HepG2 (cell line): ENCODE data around the gene DRC7. TPM values are rescaled to one million over a fixed set of nuclear protein-coding genes. Genes with fewer than 3 reads are reported as not detected.
"Not testable (repeated sequence)": the region's sequence is repeated elsewhere in the genome, so short reads cannot be mapped to it uniquely, and the experiment has no call there.

ENCODE experiments used
- ATAC-seq: fragments of 200-7000 bp; cut with Tn5 transposase; 3 replicates; pipeline ENCODE4 v1.9.1; 2020; ENCODE audit warnings: mild to moderate bottlenecking, moderate library complexity
- BruUV-seq: library from RNA; stranded (reverse); fragments of 400-500 nt; replicated peaks from 2 replicates; lab custom pipeline; 2021; lab: Mats Ljungman, UMichigan
- CTCF ChIA-PET: fragments of 300-600 bp; formaldehyde crosslinking; extraction: SDS; loops from one replicate; lab custom pipeline; 2021; ENCODE audit warnings: low total read pairs, inconsistent platforms, low intra/inter-chr PET ratio; lab: Yijun Ruan, JAX
- POLR2A ChIA-PET: fragments of 350-600 bp; sonication (Branson Sonifier 250); formaldehyde crosslinking; loops from one replicate; lab custom pipeline; 2020; ENCODE audit warnings: antibody characterized with exemption, inconsistent platforms; lab: Yijun Ruan, JAX
- DNase-seq: peaks from one replicate; pipeline ENCODE4 v3.0.0-alpha.2; 2015; ENCODE audit warnings: low spot score
- FAIRE-seq: peaks from 3 replicates; lab custom pipeline; 2011; peaks lifted over from hg19 to GRCh38; lab: Jason Lieb, UNC
- H2AFZ ChIP-seq: one replicate; pipeline ENCODE4 v1.6.1; 2011; ENCODE audit warnings: low read length, inconsistent platforms
- H3K27ac ChIP-seq: fragments of 300-600 bp; 3 replicates; pipeline ENCODE4 v1.8.0; 2011; ENCODE audit warnings: mixed run types, mild to moderate bottlenecking, mixed read lengths, low read length, inconsistent platforms; ENCODE audit not compliant: insufficient read depth; ENCODE audit errors: extremely low read length
- H3K27me3 ChIP-seq, 2 experiments: fragments of 200-600 bp in 1 of 2; 2 replicates in 1 of 2; 3 replicates in 1 of 2; pipeline versions ENCODE4 v1.6.0 to v1.8.0; 2011; ENCODE audit warnings: low read length in 2 of 2, mild to moderate bottlenecking in 2 of 2, moderate library complexity in 2 of 2, inconsistent platforms in 1 of 2; ENCODE audit not compliant: insufficient read depth in 2 of 2, control insufficient read depth in 1 of 2
- H3K36me3 ChIP-seq, 2 experiments: fragments of 200-600 bp in 1 of 2; replicated peaks in 1 of 2; 2 replicates in 1 of 2; 3 replicates in 1 of 2; pipeline versions ENCODE4 v1.5.1 to v1.8.0; 2011; ENCODE audit warnings: low read length in 2 of 2, inconsistent platforms in 1 of 2; ENCODE audit not compliant: insufficient read depth in 2 of 2, control insufficient read depth in 1 of 2
- H3K4me1 ChIP-seq: 2 replicates; pipeline ENCODE4 v1.5.1; 2012; ENCODE audit warnings: low read length, inconsistent platforms; ENCODE audit not compliant: insufficient read depth
- H3K4me2 ChIP-seq: 2 replicates; pipeline ENCODE4 v1.6.0; 2011; ENCODE audit warnings: low read depth, low read length, inconsistent platforms
- H3K4me3 ChIP-seq, 3 experiments: fragments of 200-600 bp in 1 of 3; sonication (generic), shearing (Covaris generic) in 1 of 3; replicated peaks in 1 of 3; 2 replicates each; pipeline ENCODE4 v1.5.1; 2011 to 2016; ENCODE audit warnings: low read length in 3 of 3, inconsistent platforms in 2 of 3, low read depth in 2 of 3, mild to moderate bottlenecking in 2 of 3, control low read depth in 1 of 3, mixed read lengths in 1 of 3; ENCODE audit not compliant: insufficient read depth in 1 of 3
- H3K79me2 ChIP-seq: one replicate; pipeline ENCODE4 v1.6.1; 2011; ENCODE audit warnings: low read length, inconsistent platforms; ENCODE audit not compliant: insufficient read depth
- H3K9ac ChIP-seq: 2 replicates; pipeline ENCODE4 v1.6.0; 2011; ENCODE audit warnings: mild to moderate bottlenecking, low read depth, low read length, inconsistent platforms; ENCODE audit not compliant: insufficient read depth
- H3K9me3 ChIP-seq: 2 replicates; pipeline ENCODE4 v1.5.1; 2012; ENCODE audit warnings: mild to moderate bottlenecking, low read length
- H4K20me1 ChIP-seq: 2 replicates; pipeline ENCODE4 v1.6.0; 2011; ENCODE audit warnings: inconsistent platforms, mild to moderate bottlenecking, low read length, moderate library complexity; ENCODE audit not compliant: insufficient read depth
- CBFB ChIP-seq: sonication (generic); formaldehyde crosslinking; IDR thresholded peaks from 2 replicates; pipeline ENCODE4 v1.4.0; 2020; ENCODE audit warnings: missing genetic modification reagents
- CEBPB ChIP-seq: IDR thresholded peaks from 2 replicates; pipeline ENCODE4 v1.6.1; 2011; ENCODE audit warnings: low read depth, low read length, improper control_type of control experiment, borderline replicate concordance
- FOSL2 ChIP-seq: sonication (generic); formaldehyde crosslinking; IDR thresholded peaks from 2 replicates; pipeline ENCODE4 v1.4.0; 2020; ENCODE audit warnings: missing genetic modification reagents
- PCBP1 ChIP-seq: fragments of 200-400 bp; formaldehyde crosslinking; IDR thresholded peaks from 2 replicates; pipeline ENCODE4 v1.6.1; 2017; ENCODE audit warnings: mild to moderate bottlenecking, low read depth, low read length, borderline replicate concordance
- PCBP2 ChIP-seq: fragments of 200-400 bp; formaldehyde crosslinking; optimal IDR thresholded peaks from 2 replicates; pipeline ENCODE3; 2018; ENCODE audit warnings: low read length, low read depth; ENCODE audit not compliant: poor library complexity, severe bottlenecking
- RARA ChIP-seq: IDR thresholded peaks from 2 replicates; pipeline ENCODE4 v1.6.1; 2016; ENCODE audit warnings: missing genetic modification reagents, missing compliant biosample characterization
- WGBS: methylation state at CpG from one replicate; pipeline ENCODE4 v1.1.6; 2017; ENCODE audit warnings: low lambda C conversion rate; 5-methylcytosine and 5-hydroxymethylcytosine counted together
- in situ Hi-C: cut with HindIII; loops from 2 replicates; pipeline ENCODE4 v1.10.0; 2017; ENCODE audit warnings: low pct_unique_long_range_greater_than_20kb; ENCODE audit not compliant: extremely low pct_ligation_motif_present
- intact Hi-C: fragments of 100-400 bp; cut with micrococcal nuclease; formaldehyde crosslinking; loops from one replicate; pipeline ENCODE4 v1.10.0; 2022; ENCODE audit not compliant: unreplicated experiment
- polyA plus RNA-seq, 8 experiments: library from polyadenylated mRNA; depleted of rRNA in 3 of 8; stranded (reverse) in 7 of 8; unstranded in 1 of 8; fragments of >200 nt; fragmentation: Illumina TruSeq in 4 of 8; extraction: Trizol in 4 of 8; gene quantifications; 2 replicates each; pipeline versions ENCODE4 v1.2.1 to v1.2.3, GENCODE V29; 2011 to 2016; ENCODE audit warnings: low read depth in 4 of 8, missing spikeins in 1 of 8, mixed read lengths in 1 of 8; ENCODE audit not compliant: insufficient read depth in 1 of 8
- total RNA-seq, 5 experiments: library from RNA; depleted of rRNA; stranded (reverse); fragments of >200 nt; fragmentation: Illumina TruSeq; extraction: Trizol; gene quantifications; 2 replicates each; pipeline ENCODE4 v1.2.3, GENCODE V29; 2016; ENCODE audit warnings: low read depth in 1 of 5
- TF ChIP-seq, protein P1 (sequence below): sonication (generic); formaldehyde crosslinking; IDR thresholded peaks from 2 replicates; pipeline ENCODE4 v1.4.0; 2020; ENCODE audit warnings: missing genetic modification reagents

DRC7 gene
- total and polyA plus RNA-seq, 2 of the 13 experiments (the other 11 are each of a cell fraction or from before 2014, with no cell fraction given), result 2.7 to 3.4 TPM

DNA sequence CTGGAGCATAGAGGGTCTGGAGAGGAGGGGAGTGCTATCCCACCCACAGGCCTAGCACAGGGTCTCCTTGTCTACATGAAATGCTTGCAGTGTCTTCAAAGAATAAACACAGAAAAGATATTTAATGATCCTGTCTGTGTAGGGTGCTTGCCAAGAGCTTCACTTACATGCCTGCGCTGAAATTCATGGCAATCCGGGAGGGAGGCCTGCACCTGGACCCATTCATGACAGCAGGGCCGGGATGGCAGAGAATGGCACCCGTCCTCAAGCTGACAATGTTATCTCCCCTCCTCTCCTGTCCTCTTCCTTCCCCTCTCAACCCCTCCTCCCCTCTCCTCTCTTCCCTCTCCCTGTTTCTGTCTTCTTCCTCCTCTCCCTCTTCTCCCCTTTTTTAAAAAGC, 24.4 kb upstream of the DRC7 start:
- Histone ChIP-seq H3K36me3 (no peaks in the 10 kb centered on the region), H3K9ac (no peak overlapping the region), H2AFZ (no peak overlapping the region), H3K27me3 (no peaks in the 10 kb centered on the region), H3K79me2 (no peaks in the 10 kb centered on the region), H3K4me3 (no peak overlapping the region), H4K20me1 (no peaks in the 10 kb centered on the region), H3K4me2 (no peak overlapping the region; the same call in 1 of the 2 replicates), H3K4me1 (peaks cover 65% of the 10 kb centered on the region), H3K27ac (no peak overlapping the region), H3K9me3 (no peaks in the 10 kb centered on the region)
- DNase-seq (no peak), ATAC-seq (no peak), FAIRE-seq (no peak)
- intact Hi-C loops, result no loop called here
- POLR2A ChIA-PET, result interaction anchor here (1.0 to 1.1 kb wide), 2 partner anchors 18 to 208 kb away, joined by 3 read pairs; partner anchors contain the start of gene POLR2C
- BruUV-seq, result no TSS peak
- in situ Hi-C loops, result no loop called here
- CTCF ChIA-PET, result interaction anchor here (1.1 kb wide), 1 partner anchor 21 kb away, joined by 4 read pairs; no protein-coding TSS in a partner anchor
- TF ChIP-seq CBFB (CRISPR knock-in tag) (no peak), PCBP2 (peak; percentile 47), PCBP1 (0 out of 2 replicates have a peak, but pooled peaks have one; percentile 42)
- WGBS, result 77% methylated on average over 4 of the region's 4 CpGs

DNA sequence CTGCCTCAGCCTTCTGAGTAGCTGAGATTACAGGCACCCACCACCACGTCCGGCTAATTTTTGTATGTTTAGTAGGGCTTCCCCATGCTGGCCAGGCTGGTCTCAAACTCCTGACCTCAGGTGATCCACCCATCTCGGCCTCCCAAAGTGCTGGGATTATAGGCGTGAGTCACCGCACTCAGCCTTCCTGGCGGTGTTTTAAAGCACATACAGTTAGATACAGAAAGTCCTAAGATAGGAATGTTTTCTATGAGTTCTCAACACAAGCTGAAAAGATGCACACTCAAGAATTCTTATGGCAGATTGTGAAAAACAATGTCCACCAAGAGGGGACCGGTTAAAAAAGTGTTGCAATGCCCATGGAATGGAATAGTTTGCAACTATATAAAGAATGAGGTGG, 23.2 kb upstream of the DRC7 start:
- in situ Hi-C loops, FAIRE-seq, H3K4me2 ChIP-seq, BruUV-seq, H3K9me3 ChIP-seq, H3K27ac ChIP-seq, H3K36me3 ChIP-seq, intact Hi-C loops, H3K79me2 ChIP-seq, H3K4me3 ChIP-seq, DNase-seq, H2AFZ ChIP-seq, ATAC-seq, H3K9ac ChIP-seq, H3K27me3 ChIP-seq, H4K20me1 ChIP-seq: not testable (repeated sequence)
- 62% methylated on average over 7 of the region's 7 CpGs for WGBS
- POLR2A ChIA-PET, result interaction anchor here (0.7 to 1.2 kb wide), 3 partner anchors 9 to 64 kb away, joined by 3 to 4 read pairs (median 3); partner anchors contain the start of gene KATNB1
- TF ChIP-seq, protein P1, sequence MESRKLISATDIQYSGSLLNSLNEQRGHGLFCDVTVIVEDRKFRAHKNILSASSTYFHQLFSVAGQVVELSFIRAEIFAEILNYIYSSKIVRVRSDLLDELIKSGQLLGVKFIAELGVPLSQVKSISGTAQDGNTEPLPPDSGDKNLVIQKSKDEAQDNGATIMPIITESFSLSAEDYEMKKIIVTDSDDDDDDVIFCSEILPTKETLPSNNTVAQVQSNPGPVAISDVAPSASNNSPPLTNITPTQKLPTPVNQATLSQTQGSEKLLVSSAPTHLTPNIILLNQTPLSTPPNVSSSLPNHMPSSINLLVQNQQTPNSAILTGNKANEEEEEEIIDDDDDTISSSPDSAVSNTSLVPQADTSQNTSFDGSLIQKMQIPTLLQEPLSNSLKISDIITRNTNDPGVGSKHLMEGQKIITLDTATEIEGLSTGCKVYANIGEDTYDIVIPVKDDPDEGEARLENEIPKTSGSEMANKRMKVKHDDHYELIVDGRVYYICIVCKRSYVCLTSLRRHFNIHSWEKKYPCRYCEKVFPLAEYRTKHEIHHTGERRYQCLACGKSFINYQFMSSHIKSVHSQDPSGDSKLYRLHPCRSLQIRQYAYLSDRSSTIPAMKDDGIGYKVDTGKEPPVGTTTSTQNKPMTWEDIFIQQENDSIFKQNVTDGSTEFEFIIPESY, result 0 out of 2 replicates have a peak, but pooled peaks have one; percentile 19
- TF ChIP-seq CEBPB (peak; percentile 42; the same call in 1 of the 2 replicates), FOSL2 (peak; percentile 73), RARA (0 out of 2 replicates have a peak, but pooled peaks have one; percentile 16)
- CTCF ChIA-PET, result interaction anchor here (0.9 kb wide), 1 partner anchor 49 kb away, joined by 4 read pairs; no protein-coding TSS in a partner anchor
- H3K4me1 ChIP-seq, result peaks cover 64% of the 10 kb centered on the region
